ENCODE measurements around the gene PLPP3. TPM values are rescaled to one million over a fixed set of nuclear protein-coding genes. Genes with fewer than 3 reads are reported as not detected.

Gene PLPP3
- total RNA-seq, 1 donor, result 243 TPM

DNA sequence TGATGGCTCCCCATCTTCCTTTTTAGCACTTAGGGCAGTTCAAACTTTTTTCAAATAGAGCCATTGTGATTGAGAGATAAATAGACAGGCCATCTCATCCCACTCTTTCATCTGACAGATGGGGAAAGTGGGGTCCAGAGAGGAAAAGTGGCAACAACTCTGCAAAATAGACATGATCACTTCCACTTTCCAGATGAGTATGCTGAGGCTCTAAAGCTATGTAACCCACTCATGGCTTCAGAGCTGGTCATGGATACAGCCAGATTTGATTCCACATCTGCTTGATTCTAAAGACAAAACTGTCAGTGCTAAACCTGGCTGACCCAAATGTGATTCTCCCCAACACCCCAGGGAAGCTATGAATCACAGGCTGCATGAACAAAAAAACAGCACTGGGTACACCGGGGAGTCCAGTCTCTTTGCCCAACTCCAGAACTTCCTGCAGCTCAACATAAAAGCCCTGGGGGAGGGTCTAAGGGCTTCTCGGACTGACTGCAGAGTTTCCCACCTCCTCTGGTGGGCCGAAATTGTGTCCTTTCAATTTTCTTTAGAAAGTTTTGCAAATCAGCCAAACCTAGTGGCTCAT, 59.3 kb downstream of the PLPP3 start:
- H3K27ac ChIP-seq (ENCODE audit: low read depth, low read length), result no peak overlapping the region
- no peak overlapping the region for H3K4me3 ChIP-seq (ENCODE audit: insufficient read depth, low read length)

DNA sequence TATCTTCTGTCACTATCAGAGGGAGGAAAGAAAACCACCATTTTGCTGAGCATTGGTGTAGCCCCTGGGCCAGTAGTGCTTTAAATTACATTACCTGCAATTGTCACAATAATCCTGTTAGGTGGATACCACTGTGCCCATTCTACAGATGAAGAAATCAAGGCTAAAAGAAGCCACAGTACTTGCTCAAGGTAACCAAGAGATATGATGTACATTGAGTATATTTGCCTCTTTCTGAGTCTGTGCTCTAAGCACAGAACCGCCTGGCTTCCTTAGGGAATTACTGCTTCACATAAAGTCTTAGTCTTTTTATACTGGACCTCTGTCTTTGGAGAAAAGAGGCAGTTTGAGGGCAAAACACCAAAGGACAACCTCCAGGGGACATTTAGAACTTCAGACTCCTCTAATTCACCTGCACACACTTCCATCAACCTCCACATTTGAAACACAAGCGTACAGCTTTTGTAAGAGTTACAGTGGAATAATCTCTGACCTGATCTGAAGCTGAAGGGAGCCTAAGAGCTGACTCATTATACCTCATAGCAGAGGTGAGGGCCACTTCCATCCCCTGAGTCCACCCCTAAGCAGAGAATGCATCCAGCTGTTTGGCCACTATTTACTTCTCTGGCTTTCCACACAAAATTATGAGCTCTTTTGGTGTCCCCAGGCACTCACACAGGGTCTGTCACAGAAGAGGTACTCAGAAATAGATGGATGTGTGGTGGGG, 61.8 kb downstream of the PLPP3 start:
- TF ChIP-seq, protein P1, sequence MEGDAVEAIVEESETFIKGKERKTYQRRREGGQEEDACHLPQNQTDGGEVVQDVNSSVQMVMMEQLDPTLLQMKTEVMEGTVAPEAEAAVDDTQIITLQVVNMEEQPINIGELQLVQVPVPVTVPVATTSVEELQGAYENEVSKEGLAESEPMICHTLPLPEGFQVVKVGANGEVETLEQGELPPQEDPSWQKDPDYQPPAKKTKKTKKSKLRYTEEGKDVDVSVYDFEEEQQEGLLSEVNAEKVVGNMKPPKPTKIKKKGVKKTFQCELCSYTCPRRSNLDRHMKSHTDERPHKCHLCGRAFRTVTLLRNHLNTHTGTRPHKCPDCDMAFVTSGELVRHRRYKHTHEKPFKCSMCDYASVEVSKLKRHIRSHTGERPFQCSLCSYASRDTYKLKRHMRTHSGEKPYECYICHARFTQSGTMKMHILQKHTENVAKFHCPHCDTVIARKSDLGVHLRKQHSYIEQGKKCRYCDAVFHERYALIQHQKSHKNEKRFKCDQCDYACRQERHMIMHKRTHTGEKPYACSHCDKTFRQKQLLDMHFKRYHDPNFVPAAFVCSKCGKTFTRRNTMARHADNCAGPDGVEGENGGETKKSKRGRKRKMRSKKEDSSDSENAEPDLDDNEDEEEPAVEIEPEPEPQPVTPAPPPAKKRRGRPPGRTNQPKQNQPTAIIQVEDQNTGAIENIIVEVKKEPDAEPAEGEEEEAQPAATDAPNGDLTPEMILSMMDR (IDR thresholded peaks at IDR 0.05; ENCODE audit: extremely low read depth, low read depth, low read length), result no peak
- no peak overlapping the region for H3K4me2 ChIP-seq (ENCODE audit: insufficient read depth, low read length)
- peaks cover 5% of the 10 kb centered on the region for H3K4me1 ChIP-seq (ENCODE audit: insufficient read depth, low read length)
- peaks cover 30% of the 10 kb centered on the region for H3K79me2 ChIP-seq (ENCODE audit: insufficient read depth, low read length)
- no peaks in the 10 kb centered on the region for H4K20me1 ChIP-seq (ENCODE audit: insufficient read depth, low read length)
- H3K36me3 ChIP-seq (ENCODE audit: insufficient read depth, low read length), result peaks cover 54% of the 10 kb centered on the region
- H3K27me3 ChIP-seq (ENCODE audit: insufficient read depth, low read length), result no peaks in the 10 kb centered on the region
- H3K27ac ChIP-seq (ENCODE audit: low read depth, low read length), result peak overlapping the region; percentile 26
- H3K4me3 ChIP-seq (ENCODE audit: insufficient read depth, low read length), result no peak overlapping the region
- no peak overlapping the region for H2AFZ ChIP-seq (ENCODE audit: low read length)
- DNase-seq (ENCODE audit: insufficient read length, low spot score, missing footprints), result no peak
- no peaks in the 10 kb centered on the region for H3K9me3 ChIP-seq (ENCODE audit: low read depth, low read length)

More for the DNA sequence above, 59.3 kb downstream of the PLPP3 start:
- H3K36me3 ChIP-seq (ENCODE audit: insufficient read depth, low read length), result peaks cover 64% of the 10 kb centered on the region
- peaks cover 40% of the 10 kb centered on the region for H3K79me2 ChIP-seq (ENCODE audit: insufficient read depth, low read length)
- no peaks in the 10 kb centered on the region for H3K27me3 ChIP-seq (ENCODE audit: insufficient read depth, low read length)
- peaks cover 11% of the 10 kb centered on the region for H4K20me1 ChIP-seq (ENCODE audit: insufficient read depth, low read length)
- peaks cover 5% of the 10 kb centered on the region for H3K4me1 ChIP-seq (ENCODE audit: insufficient read depth, low read length)
- no peak overlapping the region for H3K4me2 ChIP-seq (ENCODE audit: insufficient read depth, low read length)
- TF ChIP-seq, protein P1 (IDR thresholded peaks at IDR 0.05; ENCODE audit: extremely low read depth, low read depth, low read length), result no peak
- no peak for DNase-seq (ENCODE audit: insufficient read length, low spot score, missing footprints)
- no peak overlapping the region for H2AFZ ChIP-seq (ENCODE audit: low read length)
- no peaks in the 10 kb centered on the region for H3K9me3 ChIP-seq (ENCODE audit: low read depth, low read length)

DNA sequence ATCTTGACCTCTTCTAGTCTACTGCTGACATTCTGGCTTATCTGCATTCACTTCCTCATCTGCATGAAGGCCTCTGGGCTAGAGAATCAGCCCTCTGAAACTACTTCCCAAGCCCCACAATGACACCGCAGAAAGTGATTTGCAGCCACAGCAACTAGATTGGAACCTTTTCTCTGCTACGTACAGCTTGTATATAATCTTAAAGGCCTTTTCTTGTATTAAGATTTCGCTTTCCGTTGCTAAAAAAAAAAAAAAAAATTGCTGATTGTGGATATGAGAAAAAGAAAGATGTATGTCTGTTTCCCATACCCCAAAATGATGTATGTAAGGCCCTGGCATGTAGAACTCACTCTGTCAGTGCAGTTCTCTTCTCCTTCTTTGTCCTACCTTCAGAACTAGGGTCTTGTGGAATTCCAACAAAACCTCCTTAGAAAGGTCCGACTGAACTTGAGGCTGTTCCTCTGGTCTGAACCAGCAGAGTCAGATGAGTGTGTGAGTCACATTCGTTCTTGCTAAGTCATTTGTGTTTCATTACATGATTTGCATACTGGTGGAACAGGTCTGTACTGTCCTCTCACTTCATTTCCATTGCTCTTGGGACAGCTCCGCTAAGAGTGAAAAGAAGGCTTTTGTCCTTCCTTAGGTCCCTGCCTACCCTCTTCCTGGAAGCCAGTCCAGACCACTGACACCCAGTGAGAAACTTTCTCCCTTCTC, 62.7 kb downstream of the PLPP3 start:
- no peak overlapping the region for H3K4me3 ChIP-seq (ENCODE audit: insufficient read depth, low read length)
- TF ChIP-seq, protein P1 (IDR thresholded peaks at IDR 0.05; ENCODE audit: extremely low read depth, low read depth, low read length), result no peak
- peaks cover 46% of the 10 kb centered on the region for H3K36me3 ChIP-seq (ENCODE audit: insufficient read depth, low read length)
- no peak for DNase-seq (ENCODE audit: insufficient read length, low spot score, missing footprints)
- H3K79me2 ChIP-seq (ENCODE audit: insufficient read depth, low read length), result peaks cover 27% of the 10 kb centered on the region
- no peak overlapping the region for H2AFZ ChIP-seq (ENCODE audit: low read length)
- H3K27me3 ChIP-seq (ENCODE audit: insufficient read depth, low read length), result no peaks in the 10 kb centered on the region
- peaks cover 5% of the 10 kb centered on the region for H3K4me1 ChIP-seq (ENCODE audit: insufficient read depth, low read length)
- peak overlapping the region; percentile 26 for H3K27ac ChIP-seq (ENCODE audit: low read depth, low read length)
- no peaks in the 10 kb centered on the region for H4K20me1 ChIP-seq (ENCODE audit: insufficient read depth, low read length)
- no peak overlapping the region for H3K4me2 ChIP-seq (ENCODE audit: insufficient read depth, low read length)
- H3K9me3 ChIP-seq (ENCODE audit: low read depth, low read length), result no peaks in the 10 kb centered on the region
